ENCODE results near the gene CYB561.
"Not testable (repeated sequence)": the region's sequence is repeated elsewhere in the genome, so short reads cannot be mapped to it uniquely, and the experiment has no call there.

CYB561 gene

GRCh38 chr17:63478814-63479494 lies 32.8 kb upstream of the CYB561 start:
- DNase-seq = peak; percentile 77 to 92

- peak; percentile 61 to 89 for DNase-seq
Observed at GRCh38 chr17:63477480-63478440, 31.7 kb upstream of the CYB561 start.

- DNase-seq = peak; percentile 69 to 90
Observed at GRCh38 chr17:63476854-63477479, 30.9 kb upstream of the CYB561 start, which contains the start of gene ACE. ACE (plus strand) TSS chr17:63477061; CDS start chr17:63477095, 34 bp downstream.

GRCh38 chr17:63476459-63476853 lies 30.4 kb upstream of the CYB561 start:
- DNase-seq = peak; percentile 35 to 88

- no peak for DNase-seq
Observed at GRCh38 chr17:63475491-63476412, 29.6 kb upstream of the CYB561 start.

- DNase-seq = peak in 1 of 2 experiments; percentile 30
Observed at GRCh38 chr17:63474586-63475460, 28.7 kb upstream of the CYB561 start.

- no peak for DNase-seq
Observed at GRCh38 chr17:63474174-63474573, 28.1 kb upstream of the CYB561 start.

GRCh38 chr17:63468099-63468498 lies 22.0 kb upstream of the CYB561 start:
- not testable (repeated sequence) for DNase-seq

- no peak for DNase-seq
Observed at GRCh38 chr17:63464691-63465236, 18.7 kb upstream of the CYB561 start.

- DNase-seq = no peak
Observed at GRCh38 chr17:63463771-63464170, 17.7 kb upstream of the CYB561 start.

GRCh38 chr17:63460018-63460417 lies 13.9 kb upstream of the CYB561 start:
- no peak for DNase-seq

GRCh38 chr17:63458478-63458877 lies 12.4 kb upstream of the CYB561 start:
- no peak for DNase-seq

GRCh38 chr17:63455417-63455816 lies 9.3 kb upstream of the CYB561 start:
- DNase-seq = no peak

- DNase-seq = no peak
Observed at GRCh38 chr17:63454915-63455314, 8.8 kb upstream of the CYB561 start.

- not testable (repeated sequence) for DNase-seq
Observed at GRCh38 chr17:63454357-63454756, 8.3 kb upstream of the CYB561 start.

- DNase-seq = no peak
Observed at GRCh38 chr17:63452962-63453551, 7.0 kb upstream of the CYB561 start.

GRCh38 chr17:63452046-63452961 lies 6.2 kb upstream of the CYB561 start:
- DNase-seq = no peak

- DNase-seq = no peak
Observed at GRCh38 chr17:63451150-63451549, 5.0 kb upstream of the CYB561 start.

- DNase-seq = no peak
Observed at GRCh38 chr17:63450551-63450950, 4.4 kb upstream of the CYB561 start.
